ENCODE data around the gene TRABD2B.

The TRABD2B gene

DNA sequence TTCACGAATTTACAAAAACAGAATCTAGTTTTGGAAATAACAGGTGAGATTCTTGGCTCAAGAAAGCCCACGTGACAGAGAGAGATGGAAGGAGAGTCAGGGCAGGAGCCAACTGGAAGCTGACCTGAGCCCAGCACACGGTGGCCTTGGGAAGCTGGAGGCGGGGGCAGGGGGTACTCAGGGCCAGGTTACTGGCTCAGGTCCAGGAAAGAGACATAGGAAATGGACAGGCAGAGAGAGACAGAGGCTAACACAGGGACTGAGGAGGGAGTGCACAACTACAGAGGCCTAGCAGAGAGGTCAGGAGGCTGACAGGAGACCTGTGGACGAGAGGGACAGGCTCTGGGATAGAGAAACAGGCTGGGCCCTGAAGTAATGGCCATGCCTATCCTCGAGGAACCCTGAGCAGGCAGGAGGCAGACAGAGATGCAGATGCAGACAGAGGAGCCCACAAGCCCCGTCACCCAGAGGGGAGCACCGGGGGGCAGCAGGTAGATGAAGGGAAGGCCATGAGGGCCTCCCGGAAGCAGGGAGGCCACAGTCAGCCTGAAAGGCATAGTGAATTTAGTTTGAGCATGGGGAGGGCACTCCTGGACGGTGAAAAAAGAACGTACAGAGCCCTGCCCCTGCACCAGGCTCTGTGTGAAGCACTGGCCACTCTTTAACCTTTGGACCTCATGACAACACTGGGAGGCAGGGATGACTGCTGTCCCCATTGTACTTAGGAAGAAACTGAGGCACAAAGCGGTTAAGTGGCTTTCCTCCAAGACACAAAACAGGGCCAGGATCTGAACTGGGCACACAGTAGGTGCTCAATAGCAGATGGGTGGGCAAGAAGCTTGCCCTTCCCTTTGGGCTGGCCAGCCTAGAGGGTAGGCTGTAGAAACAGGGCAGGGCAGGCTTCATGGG is 230.1 kb downstream of the TRABD2B start:
- no peak for DNase-seq

DNA sequence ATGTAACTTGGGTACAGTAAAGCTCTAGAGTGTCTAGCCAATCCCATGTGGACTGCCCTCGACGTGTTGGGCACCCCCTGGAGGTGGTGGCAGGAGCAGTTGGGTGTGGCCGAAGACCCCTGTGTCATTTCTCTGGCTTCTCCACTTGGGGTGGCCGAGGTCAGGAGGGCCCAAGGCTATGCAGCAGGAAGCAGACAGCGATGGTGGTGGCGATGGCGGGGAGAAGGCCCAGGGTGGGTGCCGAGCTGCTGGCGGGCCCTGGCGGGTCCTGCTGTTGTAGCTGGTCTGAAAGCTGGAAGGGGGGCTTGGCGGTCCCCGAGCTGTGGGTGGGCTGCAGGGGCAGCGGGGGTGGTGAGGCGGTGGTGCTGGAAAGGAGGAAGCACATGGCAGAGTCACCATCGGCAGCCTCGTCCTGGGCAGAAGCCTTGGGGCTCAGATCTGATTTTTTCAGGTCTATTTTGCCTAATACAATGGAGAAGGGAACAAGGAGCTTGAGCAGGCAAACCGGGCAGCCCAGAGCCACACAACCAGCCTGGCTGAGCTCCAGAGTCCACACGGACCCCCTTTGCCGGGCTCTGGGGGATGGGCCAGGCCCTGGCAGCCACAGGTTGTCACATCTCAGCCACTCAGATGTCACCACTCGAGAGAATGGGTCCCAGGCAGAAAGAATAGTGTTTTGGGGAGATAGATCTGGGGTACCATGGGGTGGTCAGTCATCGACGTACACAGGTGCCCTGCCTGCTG is 231.3 kb downstream of the TRABD2B start:
- no peak for DNase-seq

DNA sequence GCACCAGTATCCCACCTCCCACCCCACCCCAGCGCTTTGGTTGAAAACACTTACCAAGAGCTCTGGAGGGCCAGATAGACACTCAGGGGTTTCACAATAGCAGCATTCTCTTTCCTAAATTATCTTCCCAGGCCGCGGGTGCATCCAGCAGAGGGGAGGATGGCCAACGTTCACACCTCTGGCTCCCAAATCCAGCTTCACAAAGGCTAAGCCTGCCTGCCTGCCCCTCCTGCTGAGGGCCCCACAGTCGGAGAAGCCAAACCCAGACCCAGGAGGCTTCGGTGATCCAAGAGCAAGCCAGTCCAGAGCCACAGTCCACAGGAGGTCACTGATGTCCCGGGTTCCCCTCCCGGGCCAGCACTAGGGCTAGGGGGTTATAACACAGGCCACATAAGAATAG is 231.9 kb downstream of the TRABD2B start:
- DNase-seq = no peak

DNA sequence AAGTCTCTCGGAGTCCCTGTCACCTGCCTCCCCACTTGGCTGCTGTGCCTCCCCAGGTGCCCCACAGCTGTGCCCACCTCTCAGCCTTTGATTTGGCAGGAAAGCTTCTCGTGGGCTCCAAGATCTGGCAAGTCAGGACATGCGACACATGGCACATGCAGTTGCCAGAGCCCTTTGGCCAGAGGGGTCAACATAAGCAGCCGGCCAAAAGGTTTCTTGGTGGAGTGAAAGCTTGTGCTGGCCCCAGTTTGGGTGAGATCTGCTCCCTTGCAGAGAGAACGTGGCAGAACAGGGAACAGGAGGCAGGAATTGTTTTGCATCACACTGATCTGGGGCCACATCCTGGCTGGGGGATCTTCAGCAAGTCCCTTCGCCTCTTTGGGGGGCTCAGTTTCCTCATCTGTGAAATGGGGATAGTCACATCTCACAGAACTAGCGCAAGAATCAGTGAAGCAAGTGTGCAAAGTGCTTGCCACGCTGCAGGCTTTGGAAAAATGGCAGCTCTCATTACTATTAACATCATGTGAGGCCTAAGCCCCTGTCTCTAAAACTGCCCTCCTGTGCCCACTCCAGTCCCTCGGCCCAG is 232.6 kb downstream of the TRABD2B start:
- no peak for DNase-seq

GRCh38 chr1:47763591-47764171 is 233.5 kb downstream of the TRABD2B start:
- no peak for DNase-seq

- no peak for DNase-seq
These were observed 235.2 kb downstream of the TRABD2B start for GRCh38 chr1:47761974-47762373.

GRCh38 chr1:47761201-47761930 is 235.8 kb downstream of the TRABD2B start:
- DNase-seq = no peak

GRCh38 chr1:47759936-47760629 is 237.1 kb downstream of the TRABD2B start:
- no peak for DNase-seq

DNA sequence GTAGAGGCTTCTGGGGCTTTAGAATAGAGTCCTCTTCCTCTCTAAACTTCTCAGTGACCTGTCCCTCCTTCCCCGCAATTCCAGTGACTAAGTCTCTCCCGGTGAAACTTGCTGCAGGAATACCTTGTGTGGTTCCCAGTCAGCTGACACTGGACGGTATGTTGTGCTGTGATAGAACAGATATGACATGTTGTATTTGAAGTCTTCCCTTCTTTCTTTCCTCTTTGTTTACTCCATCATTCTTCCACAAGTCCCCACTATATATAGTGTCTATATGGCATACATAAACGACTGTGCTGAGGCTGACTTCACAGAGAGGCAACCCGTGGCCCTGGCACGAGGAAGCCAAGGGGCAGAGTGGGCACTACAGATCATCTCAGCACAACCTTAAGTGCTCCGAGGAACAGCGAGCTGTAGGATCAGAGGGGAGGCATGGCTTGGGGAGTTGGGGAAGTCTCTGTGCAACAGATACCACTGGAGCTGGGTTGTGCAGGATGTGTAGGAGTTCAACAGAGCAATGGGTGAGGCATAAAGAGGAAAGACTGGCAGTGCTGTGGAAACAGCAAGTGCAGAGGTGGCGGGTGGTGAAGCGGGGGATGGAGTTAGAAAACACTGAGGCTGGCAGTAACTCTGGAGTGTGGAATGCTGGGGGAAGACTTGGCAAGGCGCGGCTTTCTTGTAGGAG is 237.8 kb downstream of the TRABD2B start:
- no peak for DNase-seq

DNA sequence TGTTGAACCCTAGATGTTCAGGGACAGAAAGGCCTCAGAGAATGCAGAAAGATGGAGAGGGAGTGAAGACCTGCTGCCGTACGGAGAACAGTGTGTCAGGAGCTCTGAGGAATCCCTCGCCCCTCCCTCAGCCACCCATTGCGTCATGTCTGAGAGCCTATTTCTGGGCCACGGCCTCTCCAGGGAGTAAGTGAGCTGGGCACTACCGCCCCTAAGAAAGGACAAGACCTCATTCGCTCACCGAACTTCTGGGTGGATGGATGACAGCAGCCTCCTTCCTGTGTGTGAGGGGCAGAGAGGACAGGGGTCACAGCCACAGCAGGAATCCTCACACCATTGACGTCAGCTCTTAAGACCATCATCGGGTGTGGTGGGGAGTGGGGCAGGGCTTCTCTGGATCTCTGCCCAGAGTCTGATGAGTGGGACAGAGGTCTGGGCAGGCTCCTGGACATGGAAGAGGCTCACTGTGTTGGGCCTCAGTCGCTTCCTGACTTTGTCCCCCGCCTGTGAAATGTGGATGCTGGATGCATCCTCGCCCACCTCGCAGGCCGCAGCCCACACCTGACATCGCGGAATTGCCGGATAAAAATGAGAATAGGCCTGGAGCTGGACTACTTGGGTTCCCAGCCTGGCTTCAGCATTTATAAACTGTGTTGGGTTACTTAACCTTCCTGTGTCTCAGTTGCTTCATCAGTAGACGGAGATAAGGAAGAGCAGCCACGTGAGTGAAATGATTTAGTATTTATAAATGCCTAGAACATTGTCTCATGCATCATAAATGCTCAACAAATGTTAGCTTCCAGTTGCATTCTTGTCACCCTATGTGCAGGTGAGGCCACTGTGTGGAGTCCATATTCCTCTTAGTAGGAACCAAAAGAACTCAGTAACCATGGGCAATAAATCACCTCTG is 238.6 kb downstream of the TRABD2B start:
- no peak for DNase-seq

GRCh38 chr1:47757226-47757975 is 239.8 kb downstream of the TRABD2B start:
- no peak for DNase-seq

DNA sequence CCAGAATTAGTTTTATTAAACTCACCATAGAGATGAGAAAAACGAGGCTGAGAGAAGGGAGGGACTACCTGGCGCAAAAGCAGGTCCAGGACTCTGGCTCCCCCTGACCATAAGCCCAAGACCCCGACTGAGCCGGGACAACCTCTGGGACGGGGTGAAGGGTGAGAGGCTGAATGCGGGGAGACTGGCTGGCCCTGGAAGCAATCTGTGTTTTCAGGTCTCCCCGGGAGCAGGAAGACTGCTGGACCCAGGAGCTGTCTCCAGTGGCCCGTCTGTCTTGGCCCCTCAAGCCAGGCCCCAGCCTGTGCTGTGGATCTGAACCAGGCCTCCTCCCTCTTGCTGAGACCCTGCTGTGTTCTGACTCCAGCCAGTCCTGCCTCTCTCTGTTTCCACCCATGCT is 240.8 kb downstream of the TRABD2B start:
- no peak for DNase-seq

DNA sequence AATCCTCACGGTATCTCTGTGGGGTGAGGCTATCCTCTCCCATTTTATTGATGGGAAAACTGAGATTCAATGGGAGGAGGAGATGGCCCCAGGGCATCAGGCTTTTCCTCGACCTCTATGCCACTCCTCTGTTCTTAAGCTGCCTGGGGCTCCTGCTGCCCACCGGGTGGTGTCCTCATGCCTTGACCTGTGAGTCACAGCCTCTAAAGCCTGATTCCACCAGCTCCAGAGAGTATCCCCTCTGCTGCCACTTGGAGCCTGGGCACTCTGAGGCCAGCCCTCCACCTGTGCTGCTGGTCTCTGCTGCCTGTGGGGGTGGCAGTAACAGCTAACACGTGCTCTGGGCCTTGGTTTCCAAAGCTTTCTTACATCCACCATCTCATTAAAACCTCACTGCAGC is 241.2 kb downstream of the TRABD2B start:
- no peak for DNase-seq

- no peak for DNase-seq
These were observed 241.8 kb downstream of the TRABD2B start for GRCh38 chr1:47755101-47755990.

DNA sequence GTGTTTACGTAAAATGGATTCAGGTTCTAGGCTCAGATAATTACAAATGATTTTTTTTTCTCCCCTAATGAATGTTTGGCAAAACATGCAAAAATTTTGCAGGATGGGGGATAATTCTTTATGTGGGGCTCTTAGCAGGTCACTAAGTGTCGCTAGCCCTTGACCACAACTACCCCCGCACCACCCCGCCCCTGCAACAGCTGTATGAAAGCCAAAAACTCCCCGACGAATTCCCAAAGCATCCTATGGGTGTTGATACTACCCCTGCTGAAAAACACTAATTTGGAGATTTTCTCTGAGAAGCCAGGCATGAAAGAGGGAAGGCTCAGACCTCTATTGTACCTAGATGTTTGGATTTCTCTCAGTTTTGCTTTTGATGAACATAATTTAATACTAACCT is 243.0 kb downstream of the TRABD2B start:
- no peak for DNase-seq

DNA sequence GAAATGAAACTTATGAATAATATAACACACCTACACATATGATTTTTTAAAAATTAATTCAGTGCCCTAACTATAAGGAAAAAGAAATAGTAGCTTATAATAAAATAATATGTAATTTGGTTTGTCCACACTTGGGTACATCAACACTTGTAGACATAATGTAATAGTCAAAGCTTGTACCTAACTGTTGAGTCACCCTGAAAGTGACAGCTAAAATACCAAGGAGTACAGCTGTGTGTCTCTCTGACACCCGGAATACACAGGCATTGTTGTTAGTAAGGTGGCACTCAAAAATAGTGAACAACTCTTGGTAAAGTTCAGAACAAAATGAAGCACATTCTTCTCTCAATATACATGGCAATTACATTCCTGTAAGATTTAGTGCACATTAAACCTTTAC is 243.4 kb downstream of the TRABD2B start:
- DNase-seq = no peak

- no peak for DNase-seq
These were observed 244.6 kb downstream of the TRABD2B start for GRCh38 chr1:47752559-47752958.

DNA sequence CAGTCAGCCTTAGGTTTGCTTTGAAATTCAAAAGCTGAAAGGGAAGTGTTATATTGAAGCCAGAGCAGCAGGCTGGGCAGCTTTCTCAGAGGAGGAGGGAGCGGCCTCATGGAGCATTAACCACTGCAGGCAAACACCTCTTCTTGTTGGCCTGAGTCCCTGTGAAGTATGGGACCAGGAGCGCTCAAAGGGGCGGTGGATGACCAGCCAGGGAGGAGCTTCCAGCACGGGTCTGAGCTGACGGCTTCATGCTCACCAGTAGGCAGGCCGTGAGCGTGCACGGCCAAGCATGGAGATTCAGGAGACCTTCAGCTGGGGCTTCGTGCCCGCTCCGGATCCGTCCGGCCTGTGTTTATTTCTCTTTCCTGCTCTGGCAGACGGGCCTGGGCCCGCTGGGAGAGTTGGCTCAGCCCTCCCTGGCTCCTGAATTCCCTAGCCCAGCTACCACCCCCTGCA is 245.2 kb downstream of the TRABD2B start:
- DNase-seq = no peak

Measured in NCI-H1092 treated with DMSO at 0.1 percent for 48 hours (cell line).